DND-41 (cell line): ENCODE measurements around the gene SLC2A9.

Experiments used
- CTCF ChIP-seq: IDR thresholded peaks from 2 replicates; pipeline ENCODE4 v1.5.1; 2012; ENCODE audit warnings: borderline replicate concordance, low read length, moderate library complexity, mild to moderate bottlenecking; ENCODE audit not compliant: poor library complexity, severe bottlenecking; ENCODE audit errors: extremely low read depth
- EZH2 ChIP-seq: IDR thresholded peaks from 3 replicates; pipeline ENCODE4 v1.6.1; 2012; ENCODE audit warnings: borderline replicate concordance, low read depth, mild to moderate bottlenecking, moderate library complexity, low read length, inconsistent platforms; ENCODE audit not compliant: severe bottlenecking

GRCh38 chr4:9976781-9977180, 44.5 kb downstream of the SLC2A9 start:
- TF ChIP-seq CTCF (no peak), EZH2 (no peak)
